Erythroblast (primary cell): ENCODE results near the gene TRAF2.

Experiments used
- GATA1 ChIP-seq: IDR thresholded peaks from 2 replicates; pipeline ENCODE4 v1.6.1; 2011; ENCODE audit warnings: low read depth, mild to moderate bottlenecking, control low read depth, low read length, moderate library complexity
- POLR2A ChIP-seq: IDR thresholded peaks from 2 replicates; pipeline ENCODE4 v1.6.1; 2011; ENCODE audit warnings: mild to moderate bottlenecking, low read length

DNA sequence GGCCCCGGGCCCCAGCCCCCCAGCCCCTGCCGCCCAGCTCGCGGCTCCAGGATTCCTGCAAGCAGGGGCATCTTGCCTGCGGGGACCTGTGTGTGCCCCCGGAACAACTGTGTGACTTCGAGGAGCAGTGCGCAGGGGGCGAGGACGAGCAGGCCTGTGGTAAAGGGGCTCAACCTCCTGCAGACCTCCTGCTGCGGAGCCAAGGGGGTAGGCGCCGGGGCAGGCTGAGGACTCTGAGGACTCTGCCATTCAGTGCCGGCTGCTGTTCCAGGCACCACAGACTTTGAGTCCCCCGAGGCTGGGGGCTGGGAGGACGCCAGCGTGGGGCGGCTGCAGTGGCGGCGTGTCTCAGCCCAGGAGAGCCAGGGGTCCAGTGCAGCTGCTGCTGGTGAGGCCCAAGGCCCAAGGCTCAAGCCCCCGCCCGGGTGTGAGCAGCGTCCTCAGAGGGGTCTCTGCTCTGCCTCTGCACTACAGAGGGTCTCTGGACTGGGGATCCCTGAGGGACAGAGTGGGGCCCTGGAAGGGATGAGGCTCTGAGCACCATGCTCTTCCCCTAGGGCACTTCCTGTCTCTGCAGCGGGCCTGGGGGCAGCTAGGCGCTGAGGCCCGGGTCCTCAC, 30.7 kb upstream of the TRAF2 start:
- TF ChIP-seq POLR2A (no peak), GATA1 (no peak)
